ENCODE results near the gene PCMT1.
"Not testable (repeated sequence)": the region's sequence is repeated elsewhere in the genome, so short reads cannot be mapped to it uniquely, and the experiment has no call there.

PCMT1 gene

GRCh38 chr6:149750136-149750609 lies 632 bp downstream of the PCMT1 start:
- no peaks in the 10 kb centered on the region for H3K36me3 ChIP-seq (ENCODE audit: control insufficient read depth, insufficient read depth, low read length)
- H3K27ac ChIP-seq (ENCODE audit: low read length): no peak overlapping the region
- no peaks in the 10 kb centered on the region for H3K9me3 ChIP-seq (ENCODE audit: control insufficient read depth, insufficient read depth, low read length)
- peak; percentile 48 for DNase-seq (ENCODE audit: low read depth, low spot score)
- H3K4me1 ChIP-seq (ENCODE audit: control insufficient read depth, insufficient read depth, low read length): peaks cover 1% of the 10 kb centered on the region; the same call in 1 of the 2 replicates
- WGBS (ENCODE audit: insufficient coverage, insufficient read length): no CpG with 5 or more reads among the region's 25 CpGs
- peak overlapping the region; percentile 95 for H3K4me3 ChIP-seq (ENCODE audit: low read length)
- H3K27me3 ChIP-seq (ENCODE audit: control insufficient read depth, insufficient read depth, low read length): no peaks in the 10 kb centered on the region

GRCh38 chr6:149751239-149751638 lies 1.7 kb downstream of the PCMT1 start:
- peaks cover 1% of the 10 kb centered on the region; the same call in 1 of the 2 replicates for H3K4me1 ChIP-seq (ENCODE audit: control insufficient read depth, insufficient read depth, low read length)
- no CpG with 5 or more reads among the region's 8 CpGs for WGBS (ENCODE audit: insufficient coverage, insufficient read length)
- H3K27me3 ChIP-seq (ENCODE audit: control insufficient read depth, insufficient read depth, low read length): no peaks in the 10 kb centered on the region
- no peaks in the 10 kb centered on the region for H3K9me3 ChIP-seq (ENCODE audit: control insufficient read depth, insufficient read depth, low read length)
- DNase-seq (ENCODE audit: low read depth, low spot score): no peak
- no peak overlapping the region for H3K27ac ChIP-seq (ENCODE audit: low read length)
- no peaks in the 10 kb centered on the region for H3K36me3 ChIP-seq (ENCODE audit: control insufficient read depth, insufficient read depth, low read length)
- H3K4me3 ChIP-seq (ENCODE audit: low read length): no peak overlapping the region

- H3K4me1 ChIP-seq (ENCODE audit: control insufficient read depth, insufficient read depth, low read length); H3K4me3 ChIP-seq (ENCODE audit: low read length): not testable (repeated sequence)
- WGBS (ENCODE audit: insufficient coverage, insufficient read length): no CpG with 5 or more reads among the region's 5 CpGs
These were observed 2.4 kb downstream of the PCMT1 start for GRCh38 chr6:149751920-149752319.

GRCh38 chr6:149752600-149753373 lies 3.2 kb downstream of the PCMT1 start:
- H3K4me1 ChIP-seq (ENCODE audit: control insufficient read depth, insufficient read depth, low read length): peaks cover 1% of the 10 kb centered on the region; the same call in 1 of the 2 replicates
- no peak for DNase-seq (ENCODE audit: low read depth, low spot score)
- no peak overlapping the region for H3K4me3 ChIP-seq (ENCODE audit: low read length)
- H3K36me3 ChIP-seq (ENCODE audit: control insufficient read depth, insufficient read depth, low read length): no peaks in the 10 kb centered on the region
- no CpG with 5 or more reads among the region's 4 CpGs for WGBS (ENCODE audit: insufficient coverage, insufficient read length)
- H3K27ac ChIP-seq (ENCODE audit: low read length): no peak overlapping the region
- no peaks in the 10 kb centered on the region for H3K9me3 ChIP-seq (ENCODE audit: control insufficient read depth, insufficient read depth, low read length)
- no peaks in the 10 kb centered on the region for H3K27me3 ChIP-seq (ENCODE audit: control insufficient read depth, insufficient read depth, low read length)

More at GRCh38 chr6:149751920-149752319, 2.4 kb downstream of the PCMT1 start:
- not testable (repeated sequence) for H3K36me3 ChIP-seq (ENCODE audit: control insufficient read depth, insufficient read depth, low read length); H3K27ac ChIP-seq (ENCODE audit: low read length); H3K9me3 ChIP-seq (ENCODE audit: control insufficient read depth, insufficient read depth, low read length); DNase-seq (ENCODE audit: low read depth, low spot score); H3K27me3 ChIP-seq (ENCODE audit: control insufficient read depth, insufficient read depth, low read length)

- not testable (repeated sequence) for H3K4me3 ChIP-seq (ENCODE audit: low read length); H3K4me1 ChIP-seq (ENCODE audit: control insufficient read depth, insufficient read depth, low read length); H3K27me3 ChIP-seq (ENCODE audit: control insufficient read depth, insufficient read depth, low read length); H3K9me3 ChIP-seq (ENCODE audit: control insufficient read depth, insufficient read depth, low read length); H3K36me3 ChIP-seq (ENCODE audit: control insufficient read depth, insufficient read depth, low read length); DNase-seq (ENCODE audit: low read depth, low spot score); H3K27ac ChIP-seq (ENCODE audit: low read length)
- WGBS (ENCODE audit: insufficient coverage, insufficient read length): no CpG with 5 or more reads among the region's 3 CpGs
These were observed 3.8 kb downstream of the PCMT1 start for GRCh38 chr6:149753374-149753637.

GRCh38 chr6:149754548-149754947 lies 5.0 kb downstream of the PCMT1 start:
- no peak overlapping the region for H3K27ac ChIP-seq (ENCODE audit: low read length)
- H3K36me3 ChIP-seq (ENCODE audit: control insufficient read depth, insufficient read depth, low read length): no peaks in the 10 kb centered on the region
- H3K9me3 ChIP-seq (ENCODE audit: control insufficient read depth, insufficient read depth, low read length): no peaks in the 10 kb centered on the region
- no peak overlapping the region for H3K4me3 ChIP-seq (ENCODE audit: low read length)
- H3K4me1 ChIP-seq (ENCODE audit: control insufficient read depth, insufficient read depth, low read length): no peaks in the 10 kb centered on the region
- no peak for DNase-seq (ENCODE audit: low read depth, low spot score)
- WGBS (ENCODE audit: insufficient coverage, insufficient read length): no CpG with 5 or more reads among the region's 4 CpGs
- H3K27me3 ChIP-seq (ENCODE audit: control insufficient read depth, insufficient read depth, low read length): no peaks in the 10 kb centered on the region

- Histone ChIP-seq H3K27ac (ENCODE audit: low read length) (no peak overlapping the region), H3K4me1 (ENCODE audit: control insufficient read depth, insufficient read depth, low read length) (no peaks in the 10 kb centered on the region), H3K4me3 (ENCODE audit: low read length) (no peak overlapping the region), H3K9me3 (ENCODE audit: control insufficient read depth, insufficient read depth, low read length) (no peaks in the 10 kb centered on the region), H3K27me3 (ENCODE audit: control insufficient read depth, insufficient read depth, low read length) (no peaks in the 10 kb centered on the region), H3K36me3 (ENCODE audit: control insufficient read depth, insufficient read depth, low read length) (no peaks in the 10 kb centered on the region)
- WGBS (ENCODE audit: insufficient coverage, insufficient read length): no CpG with 5 or more reads among the region's 9 CpGs
- DNase-seq (ENCODE audit: low read depth, low spot score): no peak
These were observed 6.0 kb downstream of the PCMT1 start for GRCh38 chr6:149755300-149756260.

GRCh38 chr6:149756261-149756636 lies 6.7 kb downstream of the PCMT1 start:
- no CpG with 5 or more reads among the region's 7 CpGs for WGBS (ENCODE audit: insufficient coverage, insufficient read length)

GRCh38 chr6:149761438-149761837 lies 11.9 kb downstream of the PCMT1 start:
- DNase-seq (ENCODE audit: low read depth, low spot score): no peak
- Histone ChIP-seq H3K27me3 (ENCODE audit: control insufficient read depth, insufficient read depth, low read length) (no peaks in the 10 kb centered on the region), H3K36me3 (ENCODE audit: control insufficient read depth, insufficient read depth, low read length) (no peaks in the 10 kb centered on the region), H3K4me1 (ENCODE audit: control insufficient read depth, insufficient read depth, low read length) (no peaks in the 10 kb centered on the region), H3K27ac (ENCODE audit: low read length) (no peak overlapping the region), H3K4me3 (ENCODE audit: low read length) (no peak overlapping the region), H3K9me3 (ENCODE audit: control insufficient read depth, insufficient read depth, low read length) (no peaks in the 10 kb centered on the region)
- WGBS (ENCODE audit: insufficient coverage, insufficient read length): no CpG with 5 or more reads among the region's 1 CpG

More at GRCh38 chr6:149756261-149756636, 6.7 kb downstream of the PCMT1 start:
- Histone ChIP-seq H3K4me3 (ENCODE audit: low read length) (no peak overlapping the region), H3K27ac (ENCODE audit: low read length) (no peak overlapping the region), H3K36me3 (ENCODE audit: control insufficient read depth, insufficient read depth, low read length) (no peaks in the 10 kb centered on the region), H3K9me3 (ENCODE audit: control insufficient read depth, insufficient read depth, low read length) (no peaks in the 10 kb centered on the region), H3K4me1 (ENCODE audit: control insufficient read depth, insufficient read depth, low read length) (no peaks in the 10 kb centered on the region), H3K27me3 (ENCODE audit: control insufficient read depth, insufficient read depth, low read length) (no peaks in the 10 kb centered on the region)
- no peak for DNase-seq (ENCODE audit: low read depth, low spot score)

GRCh38 chr6:149763866-149764265 lies 14.3 kb downstream of the PCMT1 start:
- H3K27ac ChIP-seq (ENCODE audit: low read length): no peak overlapping the region
- H3K4me3 ChIP-seq (ENCODE audit: low read length): no peak overlapping the region
- no peaks in the 10 kb centered on the region for H3K4me1 ChIP-seq (ENCODE audit: control insufficient read depth, insufficient read depth, low read length)
- no peaks in the 10 kb centered on the region for H3K9me3 ChIP-seq (ENCODE audit: control insufficient read depth, insufficient read depth, low read length)
- no peaks in the 10 kb centered on the region for H3K27me3 ChIP-seq (ENCODE audit: control insufficient read depth, insufficient read depth, low read length)
- no peaks in the 10 kb centered on the region for H3K36me3 ChIP-seq (ENCODE audit: control insufficient read depth, insufficient read depth, low read length)
- DNase-seq (ENCODE audit: low read depth, low spot score): no peak
